T47D (cell line): ENCODE data around the gene PITHD1.
"Not testable (repeated sequence)": the region's sequence is repeated elsewhere in the genome, so short reads cannot be mapped to it uniquely, and the experiment has no call there.

Source experiments
- DNase-seq, 2 experiments: peaks; one replicate each; pipeline versions ENCODE4 v3.0.0 to v3.0.0-alpha.2; 2011 to 2012; ENCODE audit warnings: low read depth in 1 of 2, low spot score in 1 of 2
- JUND ChIP-seq: IDR thresholded peaks from 2 replicates; pipeline ENCODE4 v1.6.1; 2012; ENCODE audit warnings: low read depth
- in situ Hi-C: cut with HindIII; loops from 2 replicates; pipeline ENCODE4 v1.10.0; 2016; ENCODE audit warnings: low sequenced_read_pairs, low pct_unique_long_range_greater_than_20kb

The PITHD1 gene

DNA sequence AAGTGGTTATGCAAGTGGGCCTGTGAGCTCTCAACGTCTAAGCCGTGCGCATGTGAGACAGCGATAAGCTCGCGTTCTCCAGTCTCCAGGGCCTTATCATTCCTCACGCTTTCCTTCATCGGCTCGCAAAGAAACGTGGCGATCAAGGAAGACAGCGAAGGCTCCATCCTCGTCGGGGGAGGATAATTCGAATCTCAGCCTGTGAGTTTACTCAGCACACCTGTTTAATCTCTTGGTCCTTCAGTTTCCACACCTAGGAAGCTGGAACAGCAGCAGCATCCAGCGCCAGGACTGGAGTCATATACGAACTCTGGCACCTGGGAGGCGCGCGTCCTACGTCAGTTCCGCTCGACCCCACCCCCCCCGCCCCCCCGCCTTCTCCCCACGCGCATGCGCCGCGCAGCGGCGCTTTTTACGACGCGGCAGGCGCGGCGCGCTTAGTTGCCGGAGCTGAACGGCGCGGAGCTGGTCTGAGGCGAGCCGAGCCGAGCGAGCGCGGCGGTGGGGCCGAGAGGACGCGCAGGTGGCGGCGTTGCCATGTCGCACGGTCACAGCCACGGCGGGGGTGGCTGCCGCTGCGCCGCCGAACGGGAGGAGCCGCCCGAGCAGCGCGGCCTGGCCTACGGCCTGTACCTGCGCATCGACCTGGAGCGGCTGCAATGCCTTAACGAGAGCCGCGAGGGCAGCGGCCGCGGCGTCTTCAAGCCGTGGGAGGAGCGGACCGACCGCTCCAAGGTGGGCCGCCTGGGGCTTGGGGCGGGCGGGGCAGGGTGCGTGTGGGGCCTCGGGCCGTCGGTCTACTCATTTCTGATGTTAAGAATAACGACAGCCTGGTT, at the start of gene PITHD1:
TSS of gene PITHD1 (plus strand) at position 440 of the 836 bp plus-strand sequence. CDS start at position 538, 98 bp downstream.
- peak; percentile 74 to 85 for DNase-seq
- in situ Hi-C loops = no loop called here
- no peak for TF ChIP-seq JUND

- in situ Hi-C loops = no loop called here
- no peak for DNase-seq
- no peak for TF ChIP-seq JUND
Measured at GRCh38 chr1:23732363-23733224, 45.6 kb upstream of the PITHD1 start.

- DNase-seq, in situ Hi-C loops: not testable (repeated sequence)
Measured at GRCh38 chr1:23733281-23733680, 44.9 kb upstream of the PITHD1 start.

DNA sequence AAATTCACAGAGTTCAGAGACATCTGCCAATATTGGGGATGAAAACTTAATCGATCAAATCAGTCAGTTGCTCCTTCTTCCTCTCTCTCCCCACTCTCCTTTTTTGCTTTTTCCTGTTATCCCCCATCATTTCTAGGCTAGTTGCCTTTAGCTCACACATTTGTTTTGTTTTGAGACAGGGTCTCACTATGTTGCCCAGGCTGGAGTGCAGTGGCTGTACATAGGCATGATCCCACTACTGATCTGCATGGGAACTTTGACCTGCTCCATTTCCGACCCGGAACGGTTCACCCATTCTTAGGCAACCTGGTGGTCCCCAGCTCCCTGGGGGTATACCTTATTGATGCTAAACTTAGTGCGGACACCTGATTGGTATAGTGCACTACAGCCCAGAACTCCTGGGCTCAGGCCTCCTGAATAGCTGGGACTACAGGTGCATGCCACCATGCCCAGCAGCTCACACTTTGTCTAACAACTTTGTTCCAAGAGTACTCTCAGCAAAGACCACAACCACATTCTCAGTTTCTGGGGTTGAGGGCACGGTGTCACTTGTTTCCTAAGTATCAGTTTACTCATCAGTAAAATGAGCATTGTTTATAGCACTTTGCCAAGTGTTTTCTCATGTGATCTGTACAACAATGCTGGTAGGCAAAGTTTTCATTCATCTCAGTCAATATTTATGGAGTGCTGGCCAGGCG, 41.6 kb upstream of the PITHD1 start:
- TF ChIP-seq JUND = no peak

DNA sequence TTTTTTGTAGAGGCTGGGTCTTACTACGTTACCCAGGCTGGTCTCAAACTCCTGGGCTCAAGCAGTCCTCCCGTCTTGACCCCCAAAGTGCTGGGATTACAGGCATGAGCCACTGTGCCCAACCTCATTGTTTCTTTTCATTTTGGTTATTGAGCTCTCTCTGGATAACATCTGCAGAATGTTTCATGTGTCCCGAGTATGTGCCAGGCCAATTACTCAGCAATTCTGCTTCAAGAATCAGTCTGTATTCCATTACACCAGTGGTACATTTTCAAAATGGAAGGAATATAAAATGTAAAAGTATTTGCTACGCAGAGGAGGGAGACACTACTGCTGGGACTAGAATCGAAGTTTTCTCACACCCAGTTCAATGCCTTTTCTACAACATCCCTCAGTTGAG, 36.6 kb upstream of the PITHD1 start:
- in situ Hi-C loops = no loop called here
- TF ChIP-seq JUND = no peak
- DNase-seq = no peak

More for the DNA sequence above, 41.6 kb upstream of the PITHD1 start:
- no peak for DNase-seq
- in situ Hi-C loops = no loop called here

- in situ Hi-C loops = no loop called here
- DNase-seq = no peak
- TF ChIP-seq JUND = no peak
Measured at GRCh38 chr1:23742670-23743286, 35.4 kb upstream of the PITHD1 start.

GRCh38 chr1:23743287-23744152, 34.7 kb upstream of the PITHD1 start, which contains the start of gene ELOA:
TSS of gene ELOA (plus strand) at chr1:23743471. CDS start at chr1:23743504, 33 bp downstream.
- TF ChIP-seq JUND = no peak
- DNase-seq = peak; percentile 63 to 84
- in situ Hi-C loops = no loop called here

- in situ Hi-C loops = no loop called here
- DNase-seq = peak; percentile 33 to 46
- TF ChIP-seq JUND = no peak
Measured at GRCh38 chr1:23745515-23745914, 32.7 kb upstream of the PITHD1 start.

GRCh38 chr1:23748016-23748415, 30.2 kb upstream of the PITHD1 start:
- in situ Hi-C loops = no loop called here
- DNase-seq = no peak
- no peak for TF ChIP-seq JUND

DNA sequence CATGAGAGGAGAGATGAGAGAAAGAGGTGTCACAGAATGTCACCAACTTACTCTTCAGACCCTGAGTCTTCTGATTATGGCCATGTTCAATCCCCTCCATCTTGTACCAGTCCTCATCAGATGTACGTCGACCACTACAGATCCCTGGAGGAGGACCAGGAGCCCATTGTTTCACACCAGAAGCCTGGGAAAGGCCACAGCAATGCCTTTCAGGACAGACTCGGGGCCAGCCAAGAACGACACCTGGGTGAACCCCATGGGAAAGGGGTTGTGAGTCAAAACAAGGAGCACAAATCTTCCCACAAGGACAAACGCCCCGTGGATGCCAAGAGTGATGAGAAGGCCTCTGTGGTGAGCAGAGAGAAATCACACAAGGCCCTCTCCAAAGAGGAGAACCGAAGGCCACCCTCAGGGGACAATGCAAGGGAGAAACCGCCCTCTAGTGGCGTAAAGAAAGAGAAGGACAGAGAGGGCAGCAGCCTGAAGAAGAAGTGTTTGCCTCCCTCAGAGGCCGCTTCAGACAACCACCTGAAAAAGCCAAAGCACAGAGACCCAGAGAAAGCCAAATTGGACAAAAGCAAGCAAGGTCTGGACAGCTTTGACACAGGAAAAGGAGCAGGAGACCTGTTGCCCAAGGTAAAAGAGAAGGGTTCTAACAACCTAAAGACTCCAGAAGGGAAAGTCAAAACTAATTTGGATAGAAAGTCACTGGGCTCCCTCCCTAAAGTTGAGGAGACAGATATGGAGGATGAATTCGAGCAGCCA, 27.0 kb upstream of the PITHD1 start:
- DNase-seq = peak; percentile 49 to 74

GRCh38 chr1:23751815-23752200, 26.4 kb upstream of the PITHD1 start:
- DNase-seq = no peak
- in situ Hi-C loops = no loop called here
- TF ChIP-seq JUND = no peak

More for the DNA sequence above, 27.0 kb upstream of the PITHD1 start:
- in situ Hi-C loops = no loop called here
- no peak for TF ChIP-seq JUND
